Measurements from ENCODE around the gene CDK18. TPM values are rescaled to one million over a fixed set of nuclear protein-coding genes. Genes with fewer than 3 reads are reported as not detected.

The CDK18 gene
- total RNA-seq, 4 donors from 2014 or later, result 4.1 to 28.2 (median 8.5) TPM

DNA sequence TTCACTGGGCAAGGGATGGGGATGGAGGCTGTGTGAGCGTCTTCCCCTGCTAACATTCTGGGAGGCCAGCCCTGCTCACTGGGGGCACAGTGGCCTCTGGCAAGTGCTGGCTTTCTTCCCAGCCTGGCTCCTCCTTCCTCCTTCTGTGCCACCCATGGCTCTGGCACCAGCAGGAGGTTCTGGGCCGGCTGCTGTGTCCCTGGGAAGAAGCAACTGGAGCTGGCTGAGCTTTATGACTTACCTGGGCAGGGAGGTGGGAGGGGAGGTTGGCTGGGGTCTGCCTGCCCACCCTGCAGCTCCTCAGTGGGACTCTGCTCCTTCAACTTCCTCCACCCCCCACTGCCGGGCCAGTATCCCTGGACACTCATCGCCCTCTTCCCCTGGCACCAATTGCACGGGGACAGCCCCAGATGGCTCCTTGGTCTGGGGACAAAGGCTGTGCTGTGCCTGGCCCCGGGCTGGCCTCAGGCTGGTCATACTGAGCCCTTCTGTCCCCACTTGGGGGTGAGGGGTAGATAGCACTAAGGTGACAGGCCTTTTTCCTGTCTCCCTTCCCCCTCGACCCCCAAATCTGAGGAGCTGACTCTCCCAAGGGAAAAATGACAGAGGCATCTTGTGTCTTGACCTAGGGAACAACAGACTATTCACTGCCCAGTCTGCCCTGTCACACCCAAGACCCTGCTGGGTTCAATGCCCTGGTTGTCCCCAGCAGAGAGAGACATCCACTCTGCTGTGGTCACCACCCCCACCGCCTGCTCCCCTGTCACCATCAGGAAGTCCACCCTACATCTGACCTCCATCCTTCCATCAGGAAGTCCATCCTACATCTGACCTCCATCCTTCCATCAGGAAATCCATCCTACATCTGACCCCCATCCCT, 14.4 kb downstream of the CDK18 start:
- DNase-seq, result no peak
- intact Hi-C loops (cut with DNase I; ENCODE audit: low total_unique reads), result no loop called here
- Histone ChIP-seq H3K27me3 (no peaks in the 10 kb centered on the region), H3K36me3 (no peaks in the 10 kb centered on the region), H3K4me1 (peaks cover 4 to 36% of the 10 kb centered on the region in 2 donors), H3K9me3 (no peaks in the 10 kb centered on the region), H3K27ac (peak overlapping the region; percentile 7 to 34), H3K4me3 (no peak overlapping the region)
- TF ChIP-seq, protein P1, sequence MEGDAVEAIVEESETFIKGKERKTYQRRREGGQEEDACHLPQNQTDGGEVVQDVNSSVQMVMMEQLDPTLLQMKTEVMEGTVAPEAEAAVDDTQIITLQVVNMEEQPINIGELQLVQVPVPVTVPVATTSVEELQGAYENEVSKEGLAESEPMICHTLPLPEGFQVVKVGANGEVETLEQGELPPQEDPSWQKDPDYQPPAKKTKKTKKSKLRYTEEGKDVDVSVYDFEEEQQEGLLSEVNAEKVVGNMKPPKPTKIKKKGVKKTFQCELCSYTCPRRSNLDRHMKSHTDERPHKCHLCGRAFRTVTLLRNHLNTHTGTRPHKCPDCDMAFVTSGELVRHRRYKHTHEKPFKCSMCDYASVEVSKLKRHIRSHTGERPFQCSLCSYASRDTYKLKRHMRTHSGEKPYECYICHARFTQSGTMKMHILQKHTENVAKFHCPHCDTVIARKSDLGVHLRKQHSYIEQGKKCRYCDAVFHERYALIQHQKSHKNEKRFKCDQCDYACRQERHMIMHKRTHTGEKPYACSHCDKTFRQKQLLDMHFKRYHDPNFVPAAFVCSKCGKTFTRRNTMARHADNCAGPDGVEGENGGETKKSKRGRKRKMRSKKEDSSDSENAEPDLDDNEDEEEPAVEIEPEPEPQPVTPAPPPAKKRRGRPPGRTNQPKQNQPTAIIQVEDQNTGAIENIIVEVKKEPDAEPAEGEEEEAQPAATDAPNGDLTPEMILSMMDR (IDR thresholded peaks at IDR 0.05), result no peak
- no peak for TF ChIP-seq POLR2A (IDR thresholded peaks at IDR 0.05)

DNA sequence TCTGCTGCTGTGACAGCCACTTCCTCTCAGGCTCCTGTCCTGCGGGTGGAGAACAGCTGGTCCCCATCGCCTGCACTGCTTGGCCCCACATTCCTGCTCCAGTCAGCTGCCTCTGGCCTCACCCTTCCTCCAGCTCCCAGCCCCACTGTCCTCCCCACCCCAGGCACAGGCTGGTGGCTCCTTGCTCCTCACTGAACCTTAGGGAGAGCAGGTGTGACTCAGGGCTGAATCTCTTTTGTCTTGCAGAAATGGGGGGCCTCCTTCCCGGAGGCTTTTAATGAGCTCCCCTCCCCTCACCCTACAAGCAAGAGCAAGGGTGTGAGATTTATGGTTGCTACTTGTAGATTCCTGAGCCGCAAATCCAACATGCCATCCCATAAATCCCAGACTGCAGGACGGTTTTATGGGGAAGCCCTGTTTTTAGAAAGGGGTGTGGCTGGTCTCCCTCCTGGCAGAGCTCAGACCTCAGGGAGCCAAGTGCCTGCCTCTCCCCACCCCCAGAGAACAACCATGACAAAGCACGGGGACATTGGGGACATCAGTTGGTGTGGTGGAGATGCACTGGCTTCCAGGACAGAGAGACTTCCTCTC, 15.2 kb downstream of the CDK18 start:
- H3K27me3 ChIP-seq, result no peaks in the 10 kb centered on the region
- intact Hi-C loops (cut with DNase I; ENCODE audit: low total_unique reads), result loop anchor here (5.0 kb wide), 1 partner anchor 32 kb away; no protein-coding TSS in a partner anchor
- H3K36me3 ChIP-seq, result no peaks in the 10 kb centered on the region
- H3K4me3 ChIP-seq, result no peak overlapping the region
- DNase-seq, result peak; percentile 35 to 54
- H3K9me3 ChIP-seq, result no peaks in the 10 kb centered on the region
- H3K4me1 ChIP-seq, result peaks cover 4 to 36% of the 10 kb centered on the region in 2 donors
- H3K27ac ChIP-seq, result peak overlapping the region; percentile 7 to 34
- TF ChIP-seq, protein P1 (IDR thresholded peaks at IDR 0.05), result no peak
- no peak for TF ChIP-seq POLR2A (IDR thresholded peaks at IDR 0.05)

DNA sequence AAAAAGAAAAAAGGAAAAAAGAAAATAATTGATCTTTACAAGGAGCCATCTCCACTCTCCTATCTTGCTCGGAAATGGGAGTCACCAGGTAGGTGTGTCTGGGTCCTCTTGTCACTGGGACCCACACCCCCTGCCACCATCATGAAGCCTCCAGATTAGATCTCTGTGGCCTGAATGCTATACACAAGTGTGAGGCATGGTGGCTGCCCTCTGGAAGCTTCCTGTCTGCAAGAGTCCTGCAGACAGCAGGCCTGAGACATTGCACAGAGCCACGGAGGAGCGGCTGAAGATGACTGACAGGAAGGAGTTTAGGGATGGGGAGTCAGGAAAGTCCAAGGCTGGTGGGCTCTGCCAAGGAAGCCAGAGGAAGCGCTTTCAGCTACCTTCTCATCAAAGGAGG, 16.2 kb downstream of the CDK18 start:
- H3K27ac ChIP-seq, result no peak overlapping the region
- no peaks in the 10 kb centered on the region for H3K36me3 ChIP-seq
- no peak for DNase-seq
- H3K9me3 ChIP-seq, result no peaks in the 10 kb centered on the region
- intact Hi-C loops (cut with DNase I; ENCODE audit: low total_unique reads), result loop anchor here (5.0 kb wide), 1 partner anchor 33 kb away; no protein-coding TSS in a partner anchor
- TF ChIP-seq POLR2A (IDR thresholded peaks at IDR 0.05), result no peak
- TF ChIP-seq, protein P1 (IDR thresholded peaks at IDR 0.05), result no peak
- H3K4me3 ChIP-seq, result no peak overlapping the region
- no peaks in the 10 kb centered on the region for H3K27me3 ChIP-seq
- H3K4me1 ChIP-seq, result peaks cover 4 to 36% of the 10 kb centered on the region in 2 donors

DNA sequence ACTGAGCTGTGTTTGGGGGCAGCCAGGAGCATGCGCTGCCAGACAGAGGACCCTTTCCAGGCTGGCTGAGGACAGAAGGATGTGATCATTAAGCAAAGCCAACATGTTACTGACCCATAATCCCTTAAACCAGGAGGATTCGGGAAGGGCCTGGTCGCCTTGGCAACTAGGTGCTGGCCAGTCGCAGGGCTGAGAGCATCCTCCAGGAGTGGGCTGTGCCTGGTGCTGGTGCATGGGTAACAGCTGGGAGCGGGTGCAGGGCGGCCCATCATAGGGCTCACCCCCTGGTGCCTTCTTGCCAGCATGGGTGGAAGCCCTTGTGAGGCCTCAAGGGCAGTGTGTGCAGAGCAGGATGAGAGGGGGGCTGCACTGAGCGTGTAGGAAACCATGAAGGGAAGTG, 17.2 kb downstream of the CDK18 start:
- no peak overlapping the region for H3K4me3 ChIP-seq
- no peak overlapping the region for H3K27ac ChIP-seq
- no peak for DNase-seq
- no peaks in the 10 kb centered on the region for H3K36me3 ChIP-seq
- no peaks in the 10 kb centered on the region for H3K27me3 ChIP-seq
- no peak for TF ChIP-seq POLR2A (IDR thresholded peaks at IDR 0.05)
- TF ChIP-seq, protein P1 (IDR thresholded peaks at IDR 0.05), result no peak
- intact Hi-C loops (cut with DNase I; ENCODE audit: low total_unique reads), result loop anchor here (5.0 kb wide), 1 partner anchor 34 kb away; no protein-coding TSS in a partner anchor
- no peaks in the 10 kb centered on the region for H3K9me3 ChIP-seq
- H3K4me1 ChIP-seq, result peaks cover 4 to 32% of the 10 kb centered on the region in 2 donors

DNA sequence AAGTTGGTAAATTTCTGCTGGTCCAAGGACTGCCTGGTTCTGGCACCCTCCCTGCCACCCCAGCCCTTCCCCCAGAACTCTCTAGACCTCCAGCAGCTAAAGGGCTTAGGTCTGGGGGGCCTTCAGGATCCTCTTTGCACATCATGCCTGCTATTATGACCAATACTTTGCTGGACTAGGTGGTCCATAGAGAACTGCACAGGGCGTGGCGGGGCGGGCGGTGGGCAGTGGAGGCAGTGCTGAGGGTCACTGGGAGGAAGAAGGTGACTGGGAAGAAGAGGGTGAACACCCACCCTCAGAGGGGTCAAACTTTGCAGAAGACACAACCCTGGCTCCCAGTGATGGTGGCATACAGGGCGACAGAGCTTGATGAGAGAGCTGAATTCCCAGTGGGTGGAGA, 18.2 kb downstream of the CDK18 start:
- TF ChIP-seq, protein P1 (IDR thresholded peaks at IDR 0.05), result no peak
- no peak for TF ChIP-seq POLR2A (IDR thresholded peaks at IDR 0.05)
- Histone ChIP-seq H3K27me3 (no peaks in the 10 kb centered on the region), H3K9me3 (no peaks in the 10 kb centered on the region), H3K4me1 (peaks cover 4 to 28% of the 10 kb centered on the region in 2 donors), H3K36me3 (no peaks in the 10 kb centered on the region), H3K27ac (no peak overlapping the region), H3K4me3 (no peak overlapping the region)
- DNase-seq, result no peak
- intact Hi-C loops (cut with DNase I; ENCODE audit: low total_unique reads), result loop anchor here (5.0 kb wide), 1 partner anchor 35 kb away; no protein-coding TSS in a partner anchor

Measured in uterus (tissue), 4 donors.